RPMI8226 (cell line): Measurements from ENCODE around the gene HAGH.

ENCODE experiments used
- DNase-seq: peaks from one replicate; pipeline ENCODE4 v3.0.0-alpha.2; 2015

HAGH gene

DNA sequence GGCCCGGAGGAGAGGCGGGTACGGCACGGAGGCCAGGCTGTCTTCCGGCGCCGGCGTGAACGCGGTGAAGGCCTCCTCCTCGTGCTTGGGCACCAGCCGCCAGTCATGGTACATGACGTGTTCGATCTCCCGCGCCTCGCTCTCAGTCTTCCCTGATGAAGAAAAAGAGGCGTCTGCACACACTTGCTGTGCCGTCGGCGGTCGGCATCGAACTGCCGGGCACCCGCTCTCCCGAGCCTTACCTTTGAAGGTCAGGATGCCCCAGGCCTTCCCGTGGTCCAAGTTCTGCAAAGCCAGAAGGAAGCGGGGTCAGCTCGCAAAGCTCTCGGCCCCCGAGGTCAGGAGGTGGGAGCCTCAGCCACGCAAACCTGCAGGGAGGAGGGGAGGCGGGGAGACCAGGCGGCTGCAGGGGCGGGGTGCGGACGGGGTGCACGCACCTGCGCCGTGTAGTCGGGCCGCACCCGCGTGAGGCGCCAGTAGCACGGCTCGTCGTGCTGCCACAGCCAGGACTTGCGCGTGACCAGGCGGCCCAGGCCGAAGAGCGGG, 54.2 kb downstream of the HAGH start, which contains the start of gene EME2:
Gene EME2, plus strand, starts transcription at position 449 of the 546 bp plus-strand sequence. CDS start 418 bp downstream, outside the sequence.
- DNase-seq, result peak; percentile 72

DNA sequence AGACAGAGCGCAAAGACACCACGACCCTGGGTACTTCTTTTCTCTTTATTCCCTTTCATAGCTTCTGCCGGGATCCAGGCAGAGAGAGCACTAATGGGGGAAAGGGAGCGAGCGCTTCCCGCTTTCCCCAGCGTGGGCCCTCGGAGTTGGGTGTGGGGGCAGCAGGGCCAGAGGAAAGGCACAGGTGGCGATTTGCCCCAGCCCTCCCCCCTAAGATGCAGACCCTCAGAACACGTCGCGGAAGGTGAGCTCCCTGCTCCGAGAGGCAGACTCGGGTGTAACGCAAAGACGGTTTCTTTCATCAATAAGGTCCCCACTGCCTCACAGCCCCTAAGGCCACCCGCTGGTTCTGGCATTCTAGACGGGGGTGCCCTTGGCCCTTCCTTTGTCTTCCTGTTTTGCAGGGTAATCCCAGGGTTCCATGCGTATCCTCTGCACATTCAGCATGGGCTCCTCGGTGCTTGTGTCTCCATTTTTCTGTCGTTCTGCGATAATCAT, 54.7 kb downstream of the HAGH start:
- no peak for DNase-seq

DNA sequence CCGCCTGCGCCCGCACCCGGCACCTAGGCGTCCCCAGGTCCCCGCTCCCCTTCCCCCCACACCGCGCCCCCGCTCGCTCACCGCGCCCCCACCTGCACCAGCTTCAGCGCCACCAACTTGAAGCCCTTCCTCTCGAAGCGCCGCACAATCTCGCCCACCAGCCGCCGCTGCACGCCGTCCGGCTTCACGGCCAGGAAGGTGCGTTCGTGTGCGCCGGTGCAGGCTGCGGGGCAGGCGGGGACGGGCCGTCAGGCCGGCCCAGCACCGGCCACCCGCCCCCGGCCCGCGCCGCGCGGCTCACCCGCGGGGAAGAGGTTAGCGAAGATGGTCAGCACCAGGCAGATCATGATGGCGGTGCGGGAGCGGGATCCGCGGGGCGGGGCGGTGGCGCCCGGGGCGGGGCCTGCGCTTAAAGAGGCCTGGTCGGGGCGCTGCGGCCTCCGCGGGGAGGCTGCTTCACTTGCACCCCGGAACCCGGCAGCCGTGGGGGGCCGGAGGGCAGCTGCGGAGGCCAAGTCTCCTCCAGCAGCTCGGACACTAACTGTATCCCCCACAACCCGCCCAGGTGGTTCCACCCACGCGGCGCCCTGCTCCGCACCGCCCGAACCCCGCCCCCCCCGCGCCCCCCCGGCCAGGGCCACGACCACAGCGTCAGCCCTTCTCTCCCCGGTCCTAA, 55.3 kb downstream of the HAGH start, which contains the start of gene NME3:
Gene NME3, minus strand, starts transcription at position 356 of the 676 bp plus-strand sequence. Its CDS starts 9 bp downstream, at position 347.
- peak; percentile 84 for DNase-seq

DNA sequence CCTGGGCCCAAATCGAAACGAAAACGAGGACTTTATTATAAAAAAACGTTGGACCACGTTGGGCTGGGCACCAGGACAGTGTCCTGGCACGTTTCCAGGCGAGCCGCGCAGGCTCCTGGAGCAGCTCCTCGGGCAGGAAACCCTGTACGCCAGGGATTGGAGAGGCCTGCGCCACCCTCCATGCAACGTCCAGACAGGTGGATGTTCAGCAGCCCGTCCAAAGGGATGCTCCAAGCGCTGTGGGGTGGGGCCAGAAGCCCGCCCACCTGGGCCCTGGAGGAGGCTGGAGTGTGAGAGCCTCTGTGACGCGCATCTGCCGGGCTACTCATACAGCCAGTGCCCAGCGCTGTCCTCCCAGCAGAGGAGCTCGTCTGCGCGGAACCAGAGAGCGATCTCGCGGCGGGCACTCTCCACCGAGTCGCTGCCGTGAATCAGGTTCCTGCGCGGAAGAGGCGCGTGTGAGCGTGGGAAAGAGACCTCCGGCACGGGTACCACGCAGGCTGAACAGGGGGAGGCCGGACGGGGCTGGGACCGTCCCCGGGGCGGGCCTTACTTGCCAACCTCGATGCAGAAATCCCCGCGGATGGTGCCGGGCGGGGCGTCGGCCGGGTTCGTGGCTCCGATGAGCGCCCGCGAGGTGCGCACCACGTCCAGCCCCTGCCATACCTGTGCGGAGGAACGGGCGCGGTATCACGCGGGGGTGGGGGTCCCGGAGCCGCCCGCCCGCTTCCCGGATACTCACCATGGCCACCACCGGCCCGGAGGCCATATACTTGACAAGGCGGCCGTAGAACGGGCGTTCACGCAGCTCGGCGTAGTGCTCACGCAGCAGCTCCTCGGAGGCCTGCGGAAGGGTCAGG, 56.1 kb downstream of the HAGH start:
- DNase-seq, result peak; percentile 46

DNA sequence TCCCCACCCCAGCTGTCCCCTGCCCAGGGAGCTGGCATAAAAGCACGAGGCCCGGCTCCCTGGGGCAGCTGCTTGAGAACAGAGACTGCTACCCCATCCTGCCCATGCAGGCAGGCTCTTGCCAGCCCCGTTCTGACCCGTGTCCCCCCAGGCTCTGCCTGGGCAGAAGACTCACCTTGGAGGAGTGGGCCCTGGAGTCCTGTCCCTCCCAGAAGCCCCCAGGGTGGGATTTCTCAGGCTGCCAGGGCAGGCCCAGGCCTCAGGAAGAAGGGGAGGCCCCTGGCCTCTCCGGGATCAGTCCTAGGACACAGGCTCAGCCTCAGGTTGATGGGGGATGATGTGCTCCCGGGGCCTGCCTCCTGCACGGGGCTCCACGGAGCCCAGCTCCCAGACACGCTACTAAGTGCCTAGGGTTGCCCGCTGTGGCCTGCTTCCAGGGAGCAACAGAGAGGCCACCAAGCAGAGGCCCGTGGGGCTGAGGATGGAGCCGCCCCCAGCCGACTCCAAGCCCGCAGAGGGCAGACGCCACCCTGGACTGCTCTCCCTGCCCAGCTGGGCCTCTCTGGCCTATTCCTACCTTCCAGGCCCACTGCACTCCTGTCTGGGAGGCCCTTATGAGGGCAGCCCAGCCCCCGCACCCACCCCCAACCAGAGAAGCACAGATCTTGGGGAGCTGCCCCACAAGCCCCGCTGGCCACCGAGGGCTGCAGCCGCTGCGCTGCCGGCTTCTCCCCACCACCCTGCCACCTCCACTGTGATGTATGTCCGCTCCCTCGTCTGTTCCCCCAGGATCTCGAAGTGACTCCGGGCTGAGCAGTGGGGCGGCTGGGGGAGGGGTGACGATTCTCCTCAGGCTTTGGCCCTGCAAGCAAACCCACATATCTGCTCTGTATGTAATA, 57.0 kb downstream of the HAGH start:
- no peak for DNase-seq

DNA sequence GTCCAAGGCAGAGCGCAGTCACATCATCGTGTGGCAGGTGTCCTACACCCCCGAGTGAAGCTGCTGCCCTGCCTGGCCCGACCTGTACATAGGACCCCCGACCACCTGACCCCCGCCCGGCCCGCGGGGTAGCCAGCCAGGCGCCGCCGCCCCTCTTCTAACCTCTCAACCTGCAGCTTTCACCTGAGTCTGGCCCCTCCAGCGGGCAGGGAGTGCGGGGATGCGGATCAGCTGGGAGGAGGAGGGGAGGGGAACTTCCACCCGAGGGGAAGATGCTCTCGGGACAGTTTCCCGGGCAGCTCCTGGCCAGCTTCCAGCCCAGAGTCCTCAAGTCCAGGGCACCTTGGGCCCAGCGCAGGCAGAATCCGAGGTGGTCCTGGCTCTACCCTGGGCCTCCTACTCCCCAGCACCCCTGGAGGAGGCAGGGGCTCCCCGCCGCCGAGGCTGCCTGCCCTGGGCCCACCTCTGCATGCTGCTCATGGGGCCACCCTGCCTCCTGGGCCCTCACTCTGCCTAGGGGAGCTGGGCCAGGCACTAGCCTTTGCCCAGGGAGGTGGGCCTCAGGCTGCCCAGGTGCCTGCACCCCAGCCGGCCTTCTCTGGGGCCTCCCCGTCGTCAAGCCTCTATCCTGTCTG, 57.7 kb downstream of the HAGH start:
- no peak for DNase-seq

DNA sequence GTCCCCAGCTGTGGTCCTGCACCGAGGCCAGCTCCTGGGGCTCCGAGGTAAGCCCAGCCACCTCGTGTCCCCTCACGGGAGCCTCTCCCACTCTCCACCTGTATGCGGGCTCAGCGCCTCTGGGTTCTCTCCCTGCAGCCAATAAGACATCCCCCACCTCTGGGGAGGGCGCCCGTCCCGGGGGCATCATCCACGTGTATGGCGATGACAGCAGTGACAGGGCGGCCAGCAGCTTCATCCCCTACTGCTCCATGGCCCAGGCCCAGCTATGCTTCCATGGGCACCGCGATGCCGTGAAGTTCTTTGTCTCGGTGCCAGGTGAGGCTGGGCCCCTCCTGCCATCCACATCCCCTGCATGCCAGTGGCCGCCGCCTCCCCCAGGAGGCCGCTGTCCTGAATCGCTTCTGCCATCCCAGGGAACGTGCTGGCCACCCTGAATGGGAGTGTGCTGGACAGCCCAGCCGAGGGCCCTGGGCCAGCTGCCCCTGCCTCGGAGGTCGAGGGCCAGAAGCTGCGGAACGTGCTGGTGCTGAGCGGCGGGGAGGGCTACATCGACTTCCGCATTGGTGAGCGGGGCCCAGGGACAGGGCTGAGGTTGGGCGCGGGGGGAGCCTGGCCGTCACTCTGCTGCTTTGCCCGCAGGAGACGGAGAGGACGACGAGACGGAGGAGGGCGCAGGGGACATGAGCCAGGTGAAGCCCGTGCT, 58.4 kb downstream of the HAGH start:
- no peak for DNase-seq

DNA sequence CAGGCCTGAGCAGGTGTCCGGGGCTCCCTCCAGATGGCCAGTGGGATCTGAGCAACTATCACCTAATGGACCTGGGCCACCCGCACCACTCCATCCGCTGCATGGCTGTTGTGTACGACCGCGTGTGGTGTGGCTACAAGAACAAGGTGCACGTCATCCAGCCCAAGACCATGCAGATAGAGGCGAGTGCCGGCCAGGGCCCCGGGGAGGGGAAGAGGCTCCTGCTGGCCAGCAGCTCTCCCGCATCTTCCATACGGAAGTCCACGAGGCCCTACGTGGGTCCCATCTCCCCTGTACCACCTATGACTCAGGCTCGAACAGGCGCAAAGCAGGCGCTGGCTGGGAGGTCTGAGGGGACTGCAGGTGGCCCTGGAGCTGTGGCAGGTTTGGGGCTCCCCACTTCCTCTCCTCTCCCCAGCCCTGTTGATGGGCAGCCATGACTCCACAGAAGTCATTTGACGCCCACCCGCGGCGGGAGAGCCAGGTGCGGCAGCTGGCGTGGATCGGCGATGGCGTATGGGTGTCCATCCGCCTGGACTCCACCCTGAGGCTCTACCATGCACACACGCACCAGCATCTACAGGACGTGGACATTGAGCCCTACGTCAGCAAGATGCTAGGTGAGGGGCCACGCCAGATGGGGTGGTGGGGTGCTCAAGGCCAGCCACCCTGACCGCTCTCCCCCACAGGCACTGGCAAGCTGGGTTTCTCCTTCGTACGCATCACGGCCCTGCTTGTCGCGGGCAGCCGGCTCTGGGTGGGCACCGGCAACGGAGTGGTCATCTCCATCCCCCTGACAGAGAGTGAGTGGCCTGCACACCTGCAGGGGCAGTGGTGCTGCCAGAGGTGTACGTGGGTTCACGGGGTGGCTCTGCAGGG, 59.3 kb downstream of the HAGH start:
- no peak for DNase-seq

DNA sequence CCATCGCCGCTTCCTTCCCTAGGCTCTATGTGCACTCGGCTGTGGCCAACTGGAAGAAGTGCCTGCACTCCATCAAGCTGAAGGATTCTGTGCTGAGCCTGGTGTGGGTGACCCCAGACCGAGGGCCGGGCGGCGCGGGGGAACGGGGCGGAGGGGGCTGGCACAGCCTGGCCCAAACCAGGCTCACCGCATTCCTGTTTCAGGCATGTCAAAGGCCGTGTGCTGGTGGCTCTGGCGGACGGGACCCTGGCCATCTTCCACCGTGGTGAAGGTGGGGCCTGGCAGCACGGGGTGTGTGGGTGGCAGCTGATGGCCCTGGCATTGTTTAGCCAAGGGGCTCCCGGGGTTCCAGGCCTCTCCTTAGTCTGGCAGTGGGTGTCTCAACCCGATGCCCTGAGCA, 59.9 kb downstream of the HAGH start:
- no peak for DNase-seq

DNA sequence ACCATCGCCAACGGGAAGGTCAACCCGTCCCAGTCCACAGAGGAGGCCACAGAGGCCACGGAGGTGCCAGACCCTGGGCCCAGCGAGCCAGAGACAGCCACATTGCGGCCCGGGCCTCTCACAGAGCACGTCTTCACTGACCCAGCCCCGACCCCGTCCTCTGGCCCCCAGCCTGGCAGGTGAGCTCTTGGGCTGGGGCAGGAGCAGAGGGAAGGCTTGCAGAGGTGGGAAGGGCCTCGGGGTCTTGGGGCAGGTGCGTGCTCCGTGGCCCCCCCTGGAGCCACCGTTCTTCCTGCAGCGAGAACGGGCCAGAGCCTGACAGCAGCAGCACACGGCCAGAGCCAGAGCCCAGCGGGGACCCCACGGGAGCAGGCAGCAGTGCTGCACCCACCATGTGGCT, 60.4 kb downstream of the HAGH start:
- DNase-seq, result no peak

DNA sequence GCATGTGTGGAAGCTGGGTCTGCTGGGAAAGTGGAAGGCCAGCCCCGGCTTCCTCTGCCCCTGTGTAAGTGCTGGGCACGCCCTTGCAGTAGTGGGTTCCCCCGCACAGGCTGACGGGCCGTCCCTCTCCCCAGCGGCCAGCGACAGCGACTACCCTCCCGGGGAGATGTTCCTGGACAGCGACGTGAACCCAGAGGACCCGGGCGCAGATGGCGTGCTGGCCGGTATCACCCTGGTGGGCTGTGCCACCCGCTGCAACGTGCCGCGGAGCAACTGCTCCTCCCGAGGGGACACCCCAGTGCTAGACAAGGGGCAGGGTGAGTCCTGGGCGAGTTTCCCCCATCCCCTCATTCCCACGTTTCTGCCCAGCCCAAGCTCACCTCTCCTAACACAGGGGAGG, 60.8 kb downstream of the HAGH start:
- no peak for DNase-seq

DNA sequence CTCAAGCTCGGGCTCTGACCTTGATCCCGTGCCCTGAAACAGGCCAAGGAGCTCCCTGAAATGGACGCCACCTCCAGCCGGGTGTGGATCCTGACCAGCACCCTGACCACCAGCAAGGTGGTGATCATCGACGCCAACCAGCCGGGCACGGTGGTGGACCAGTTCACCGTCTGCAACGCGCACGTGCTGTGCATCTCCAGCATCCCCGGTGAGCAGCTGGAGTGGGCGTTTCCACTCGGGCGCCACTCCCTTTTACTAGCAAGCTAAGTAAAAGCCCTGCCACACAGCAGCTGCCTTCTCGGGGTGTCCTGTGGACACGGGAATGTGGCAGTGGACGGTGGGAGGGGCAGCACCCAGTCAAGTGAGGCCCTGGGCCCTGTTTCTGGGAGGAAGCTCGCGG, 61.7 kb downstream of the HAGH start:
- no peak for DNase-seq

DNA sequence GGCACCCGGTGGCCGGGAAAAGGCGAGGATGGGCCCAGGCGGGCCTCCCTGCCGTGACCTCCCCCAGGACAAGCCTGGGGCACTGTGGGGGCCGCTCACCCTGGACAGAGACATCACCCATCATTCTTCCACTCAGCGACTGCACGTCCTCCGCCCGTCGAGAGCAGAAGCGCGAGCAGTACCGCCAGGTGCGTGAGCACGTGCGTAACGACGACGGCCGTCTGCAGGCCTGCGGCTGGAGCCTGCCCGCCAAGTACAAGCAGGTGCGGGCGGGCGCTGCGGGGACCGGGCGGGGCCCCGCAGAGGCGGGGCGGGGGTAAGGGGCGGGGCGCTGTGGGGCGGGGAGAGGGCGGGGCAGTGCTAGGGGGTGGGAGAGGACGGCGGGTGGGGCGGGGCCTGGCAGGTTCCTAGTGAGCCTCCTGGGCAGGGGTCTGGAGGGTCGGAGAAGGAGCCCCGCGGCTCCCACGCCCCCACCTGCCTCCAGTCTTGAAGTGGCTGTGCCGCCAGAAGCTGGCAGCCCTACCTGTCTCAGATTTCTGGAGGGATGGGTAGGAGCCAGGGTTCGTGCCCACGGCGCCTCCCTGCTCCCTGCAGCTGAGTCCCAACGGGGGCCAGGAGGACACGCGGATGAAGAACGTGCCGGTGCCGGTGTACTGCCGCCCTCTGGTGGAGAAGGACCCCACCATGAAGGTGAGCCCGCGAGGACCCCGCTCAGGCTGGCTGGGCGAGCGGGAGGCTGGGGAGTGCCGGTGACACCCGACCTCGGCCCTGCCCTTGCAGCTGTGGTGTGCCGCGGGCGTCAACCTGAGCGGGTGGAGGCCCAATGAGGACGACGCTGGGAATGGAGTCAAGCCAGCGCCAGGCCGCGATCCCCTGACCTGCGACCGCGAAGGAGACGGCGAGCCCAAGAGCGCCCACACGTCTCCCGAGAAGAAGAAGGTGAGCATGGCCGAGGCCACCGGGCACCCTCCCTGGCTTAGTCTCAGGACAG, 62.8 kb downstream of the HAGH start:
- no peak for DNase-seq

DNA sequence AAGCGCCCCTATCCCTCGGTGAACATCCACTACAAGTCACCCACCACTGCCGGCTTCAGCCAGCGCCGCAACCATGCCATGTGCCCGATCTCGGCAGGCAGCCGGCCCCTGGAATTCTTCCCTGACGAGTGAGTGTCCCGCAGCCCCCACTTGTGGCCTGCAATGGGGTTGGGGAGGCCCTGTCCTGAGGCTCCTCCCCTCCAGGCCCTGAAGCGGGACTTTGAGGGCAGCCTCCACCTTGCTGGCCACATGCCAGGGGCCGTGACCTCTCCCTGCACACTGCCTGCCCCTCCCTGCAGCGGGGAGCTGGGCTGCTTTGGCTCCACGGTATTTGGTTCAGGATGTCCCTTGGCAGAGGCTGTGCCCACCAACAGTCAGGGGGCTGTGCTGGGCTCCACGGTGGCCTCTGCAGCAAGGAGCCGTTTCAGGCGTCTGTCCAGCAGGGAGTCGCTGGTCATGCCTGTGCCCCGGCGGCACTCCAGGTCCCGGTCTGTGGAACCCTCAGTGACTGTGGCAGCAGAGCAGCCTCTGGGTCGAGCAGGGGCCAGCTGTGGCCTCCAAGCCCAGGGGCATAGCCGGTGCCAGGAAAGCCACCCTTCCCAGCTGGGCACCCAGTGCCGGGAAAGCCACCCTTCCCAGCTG, 63.6 kb downstream of the HAGH start:
- peak; percentile 26 for DNase-seq

DNA sequence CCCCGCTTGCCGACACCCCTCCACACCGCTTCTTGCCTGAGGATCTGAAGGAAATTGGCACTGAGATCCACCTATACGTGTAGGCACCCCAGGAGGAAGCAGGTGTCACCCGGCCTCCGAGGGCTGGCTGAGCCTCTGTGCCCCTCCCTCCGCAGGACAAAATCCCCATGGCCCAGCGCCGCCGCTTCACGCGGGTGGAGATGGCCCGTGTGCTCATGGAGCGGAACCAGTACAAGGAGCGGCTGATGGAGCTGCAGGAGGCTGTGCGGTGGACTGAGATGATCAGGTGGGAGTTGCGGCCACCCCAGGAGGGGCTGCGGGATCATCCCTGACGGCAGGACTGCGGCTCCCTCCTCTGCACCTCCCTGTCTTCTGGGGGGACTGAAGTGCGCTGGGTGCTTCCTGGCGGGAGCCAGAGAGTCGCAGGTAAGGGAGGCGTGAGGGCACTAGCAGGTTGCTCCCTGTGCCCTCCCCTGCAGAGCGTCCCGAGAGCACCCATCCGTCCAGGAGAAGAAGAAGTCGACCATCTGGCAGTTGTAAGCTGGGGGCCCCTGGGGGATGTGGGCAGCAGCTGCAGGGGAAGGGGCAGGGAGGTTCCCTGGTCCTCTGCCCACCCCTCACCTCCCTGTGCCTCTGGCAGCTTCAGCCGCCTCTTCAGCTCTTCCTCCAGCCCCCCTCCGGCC, 64.3 kb downstream of the HAGH start:
- DNase-seq, result no peak

DNA sequence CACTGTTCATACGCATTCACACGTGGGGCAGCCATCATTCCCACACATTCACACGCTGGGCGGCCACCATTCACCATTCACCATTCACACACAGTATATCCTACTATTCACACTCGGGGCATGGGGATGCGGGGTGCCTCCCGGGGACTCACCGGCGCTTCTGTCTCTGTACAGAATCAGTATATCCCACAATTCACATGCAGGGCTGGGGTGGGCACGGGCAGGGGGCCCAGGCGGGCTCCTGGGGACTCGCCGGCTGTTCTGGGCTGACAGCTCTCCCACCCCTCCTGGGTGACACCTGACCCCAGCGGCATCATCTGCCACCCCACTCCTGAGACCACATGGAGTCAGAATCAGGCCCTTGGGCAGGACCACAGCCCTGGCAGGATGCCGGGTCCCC, 64.9 kb downstream of the HAGH start:
- no peak for DNase-seq

DNA sequence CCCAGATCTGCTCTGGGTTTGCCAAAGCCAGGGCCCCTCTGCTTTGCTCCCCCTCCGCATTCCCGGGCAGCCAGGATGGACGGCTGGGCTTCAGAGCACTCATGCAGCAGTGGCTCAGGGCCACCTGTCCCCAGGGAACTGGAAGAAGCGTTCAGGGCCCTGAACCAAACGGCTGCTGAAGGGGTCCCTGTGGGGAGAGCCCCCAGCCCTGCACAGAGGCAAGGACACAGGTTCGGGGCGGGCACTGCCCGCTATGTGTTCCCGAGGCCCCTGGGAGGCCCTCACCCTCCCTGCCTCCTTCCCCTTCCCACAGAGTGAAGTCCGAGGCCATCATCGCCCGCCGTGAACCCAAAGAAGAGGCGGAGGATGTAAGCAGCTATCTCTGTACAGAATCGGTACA, 65.7 kb downstream of the HAGH start:
- no peak for DNase-seq

DNA sequence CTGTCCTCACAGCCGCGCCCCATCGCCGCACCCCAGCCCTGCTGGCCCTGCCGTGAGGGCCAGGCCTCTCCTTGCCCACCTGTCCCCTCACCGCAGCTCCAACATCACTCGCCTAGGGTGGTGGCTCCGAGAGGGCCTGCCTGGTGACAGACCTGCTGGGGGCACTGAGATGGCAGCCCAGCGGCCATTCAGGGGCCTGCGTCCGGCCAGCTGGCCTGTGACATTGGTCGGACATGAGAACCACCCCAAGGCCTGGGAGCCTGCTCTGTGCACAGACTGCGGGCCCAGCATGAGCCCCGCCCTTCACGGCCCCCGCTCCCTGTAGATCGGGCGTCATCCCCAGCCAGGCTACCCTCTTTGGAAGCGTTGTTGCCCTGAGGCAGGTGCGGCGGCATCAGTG, 67.1 kb downstream of the HAGH start:
- DNase-seq, result no peak
